CD4-positive, alpha-beta T cell (primary cell): ENCODE data around the gene PCDH1. TPM values are rescaled to one million over a fixed set of nuclear protein-coding genes. Genes with fewer than 3 reads are reported as not detected.
"Not testable (repeated sequence)": the region's sequence is repeated elsewhere in the genome, so short reads cannot be mapped to it uniquely, and the experiment has no call there.

ENCODE experiments used
- ATAC-seq: fragments of 200-7000 bp; cut with Tn5 transposase; one replicate; pipeline ENCODE4 v1.10.0; 2022; ENCODE audit warnings: mild to moderate bottlenecking; ENCODE audit not compliant: poor library complexity
- CTCF ChIA-PET: fragments of 350-600 bp; sonication (Branson Sonifier 250); formaldehyde crosslinking; loops from one replicate; lab custom pipeline; 2021; ENCODE audit warnings: antibody characterized with exemption, inconsistent platforms; lab: Charles Lee
- POLR2A ChIA-PET: fragments of 350-600 bp; sonication (Branson Sonifier 250); formaldehyde crosslinking; loops from one replicate; lab custom pipeline; 2021; ENCODE audit warnings: antibody characterized with exemption, inconsistent platforms; lab: Charles Lee
- DNase-seq, 14 experiments: peaks; one replicate each; pipeline ENCODE4 v3.0.0-alpha.2; 2013 to 2020; ENCODE audit warnings: mixed read lengths in 2 of 14
- H3K27ac ChIP-seq, 2 donors: one replicate each; pipeline versions ENCODE4 v1.5.1 to v1.7.0; 2013; ENCODE audit warnings: low read length in 2 of 2, low read depth in 1 of 2, mild to moderate bottlenecking in 1 of 2
- H3K27me3 ChIP-seq, 2 experiments: 1 replicate in 1 of 2; 2 replicates in 1 of 2; pipeline versions ENCODE4 v1.6.1 to v1.7.0; 2013; ENCODE audit warnings: low read length in 2 of 2, control low read depth in 1 of 2, mild to moderate bottlenecking in 1 of 2, moderate library complexity in 1 of 2; ENCODE audit not compliant: insufficient read depth in 2 of 2, control insufficient read depth in 1 of 2
- H3K36me3 ChIP-seq: one replicate; pipeline ENCODE4 v1.6.1; 2013; ENCODE audit warnings: low read length, control low read depth; ENCODE audit not compliant: insufficient read depth
- H3K4me1 ChIP-seq: one replicate; pipeline ENCODE4 v1.6.1; 2013; ENCODE audit warnings: low read length, control low read depth; ENCODE audit not compliant: insufficient read depth
- H3K4me3 ChIP-seq: one replicate; pipeline ENCODE4 v1.5.1; 2013; ENCODE audit warnings: mild to moderate bottlenecking, low read length, moderate library complexity
- H3K9me3 ChIP-seq, 2 experiments: 1 replicate in 1 of 2; 2 replicates in 1 of 2; pipeline versions ENCODE4 v1.6.1 to v1.7.0; 2013; ENCODE audit warnings: low read length in 2 of 2, mild to moderate bottlenecking in 2 of 2, control low read depth in 1 of 2, moderate library complexity in 1 of 2; ENCODE audit not compliant: control insufficient read depth in 1 of 2, insufficient read depth in 1 of 2
- H3K27ac Mint-ChIP-seq: one replicate; pipeline ENCODE4 v1.8.0; 2020; ENCODE audit warnings: mixed read lengths
- H3K27me3 Mint-ChIP-seq: one replicate; pipeline ENCODE4 v1.8.0; 2021; ENCODE audit warnings: mixed read lengths
- H3K36me3 Mint-ChIP-seq: one replicate; pipeline ENCODE4 v1.8.0; 2021; ENCODE audit warnings: low read depth, mixed read lengths
- H3K4me1 Mint-ChIP-seq: one replicate; pipeline ENCODE4 v1.8.0; 2021; ENCODE audit warnings: low read depth, mixed read lengths
- H3K4me3 Mint-ChIP-seq: one replicate; pipeline ENCODE4 v1.8.0; 2020; ENCODE audit warnings: mild to moderate bottlenecking, mixed read lengths
- H3K9me3 Mint-ChIP-seq: one replicate; pipeline ENCODE4 v1.8.0; 2020; ENCODE audit warnings: mixed read lengths
- CTCF ChIP-seq: fragments of 200-600 bp; IDR thresholded peaks from one replicate; pipeline ENCODE4 v1.8.0; 2022; ENCODE audit warnings: antibody characterized with exemption, mild to moderate bottlenecking
- intact Hi-C, 2 experiments: fragments of 100-400 bp; cut with DNase I in 1 of 2; cut with micrococcal nuclease in 1 of 2; formaldehyde crosslinking; loops; one replicate each; pipeline versions ENCODE4 v1.15.1 to v1.9.0; 2023 to 2025; cut with DNase I, micrococcal nuclease
- polyA plus RNA-seq, 2 donors: library from polyadenylated mRNA; unstranded; fragments of 120-200 nt; gene quantifications; one replicate each; pipeline ENCODE4 v1.2.1, GENCODE V29; 2013
- total RNA-seq, 174 experiments: library from RNA in 2 of 174; stranded (reverse) in 2 of 174; gene quantifications; one replicate each; pipeline ENCODE4 v1.2.3 and lab custom pipeline; 2021 to 2026

PCDH1 gene
- total RNA-seq (under 1 TPM in 1 of 2 experiments, not detected in 1; 0.17 TPM), total RNA-seq (lab: John Stamatoyannopoulos, UW) (0 to 1.7 (median 0.11) reads per million in 172 experiments)
- 0.13 TPM for polyA plus RNA-seq (2013, experiment 1 of 2)
- polyA plus RNA-seq (2013, experiment 2 of 2), result 0.49 TPM

GRCh38 chr5:141878186-141878710, at the start of gene PCDH1:
Gene PCDH1, minus strand, starts transcription at chr5:141878410. Its CDS starts 148 bp downstream, at chr5:141878262.
- peaks cover 84% of the 10 kb centered on the region for H3K27me3 Mint-ChIP-seq
- CTCF ChIA-PET, result interaction anchor here (0.6 to 8.2 kb wide), 18 partner anchors 12 to 314 kb away, joined by 3 to 88 read pairs (median 6); partner anchors contain the start of genes HDAC3, RELL2 and RNF14
- POLR2A ChIA-PET, result interaction anchor here (0.6 to 4.9 kb wide), 13 partner anchors 11 to 227 kb away, joined by 3 to 43 read pairs (median 4); partner anchors contain the start of genes DELE1, FCHSD1, PCDH12 and RNF14
- peaks cover 0 to 15% of the 10 kb centered on the region in 2 experiments for H3K9me3 ChIP-seq
- peaks cover 33% of the 10 kb centered on the region for H3K4me1 Mint-ChIP-seq
- H3K27me3 ChIP-seq, result peaks cover 79% of the 10 kb centered on the region in 2 experiments
- DNase-seq, result peak in 6 of 14 experiments; percentile 11 to 73 (median 40)
- H3K27ac Mint-ChIP-seq, result no peak within 1 kb of the TSS
- no peak within 1 kb of the TSS for H3K27ac ChIP-seq
- H3K4me3 ChIP-seq, result peak within 1 kb of the TSS; percentile 47
- TF ChIP-seq CTCF, result no peak
- intact Hi-C loops, result loop anchor here in 1 of 2 experiments (2.0 kb wide), 2 partner anchors 83 to 185 kb away; no protein-coding TSS in a partner anchor
- H3K4me3 Mint-ChIP-seq, result peak within 1 kb of the TSS; percentile 81
- H3K9me3 Mint-ChIP-seq, result no peaks in the 10 kb centered on the region
- no peaks in the 10 kb centered on the region for H3K36me3 ChIP-seq
- H3K4me1 ChIP-seq, result peaks cover 38% of the 10 kb centered on the region
- no peaks in the 10 kb centered on the region for H3K36me3 Mint-ChIP-seq
- ATAC-seq, result peak; percentile 18

- CTCF ChIA-PET, result interaction anchor here (0.8 kb wide), 1 partner anchor 34 kb away, joined by 4 read pairs; no protein-coding TSS in a partner anchor
- POLR2A ChIA-PET, result no interaction called here
- intact Hi-C loops, result no loop called here
- no peaks in the 10 kb centered on the region for H3K27me3 Mint-ChIP-seq
- peaks cover 60% of the 10 kb centered on the region for H3K36me3 ChIP-seq
- H3K9me3 ChIP-seq, result no peaks in the 10 kb centered on the region
- H3K4me3 ChIP-seq, result no peak overlapping the region
- TF ChIP-seq CTCF, result no peak
- peaks cover 30% of the 10 kb centered on the region for H3K4me1 ChIP-seq
- H3K27ac ChIP-seq, result no peak overlapping the region
- H3K4me3 Mint-ChIP-seq, result peak overlapping the region; percentile 51
- no peaks in the 10 kb centered on the region for H3K9me3 Mint-ChIP-seq
- peaks cover 41% of the 10 kb centered on the region for H3K4me1 Mint-ChIP-seq
- ATAC-seq, result no peak
- no peak for DNase-seq
- H3K27me3 ChIP-seq, result no peaks in the 10 kb centered on the region
- H3K36me3 Mint-ChIP-seq, result peaks cover 76% of the 10 kb centered on the region
- H3K27ac Mint-ChIP-seq, result peak overlapping the region; percentile 17
These were observed 48.2 kb upstream of the PCDH1 start for GRCh38 chr5:141926434-141926833.

- Histone ChIP-seq H3K9me3 (no peaks in the 10 kb centered on the region), H3K4me1 (peaks cover 30% of the 10 kb centered on the region), H3K27me3 (no peaks in the 10 kb centered on the region), H3K36me3 (peaks cover 33% of the 10 kb centered on the region), H3K27ac (peak within 1 kb of the TSS; percentile 94 to 96), H3K4me3 (peak within 1 kb of the TSS; percentile 75)
- POLR2A ChIA-PET, result interaction anchor here (0.7 to 3.4 kb wide), 25 partner anchors 9 to 1522 kb away, joined by 3 to 48 read pairs (median 4); partner anchors contain the start of genes ANKHD1, FCHSD1, HDAC3 and PCDH1
- Mint-ChIP-seq H3K36me3 (peaks cover 48% of the 10 kb centered on the region), H3K9me3 (no peaks in the 10 kb centered on the region), H3K27me3 (no peaks in the 10 kb centered on the region), H3K27ac (peak within 1 kb of the TSS; percentile 99), H3K4me1 (peaks cover 45% of the 10 kb centered on the region), H3K4me3 (peak within 1 kb of the TSS; percentile 96)
- no peak for TF ChIP-seq CTCF
- intact Hi-C loops, result loop anchor here (2.0 to 5.0 kb wide), 5 partner anchors 39 to 849 kb away; partner anchors contain the start of genes ARHGAP26 (in 1 of the 2) and RNF14 (in 1 of the 2)
- peak; percentile 94 for ATAC-seq
- CTCF ChIA-PET, result interaction anchor here (1.6 to 3.8 kb wide), 3 partner anchors 37 to 232 kb away, joined by 8 to 20 read pairs (median 15); partner anchors contain the start of gene RNF14
- peak; percentile 82 to 95 (median 87) for DNase-seq
These were observed 45.5 kb upstream of the PCDH1 start, which contains the start of gene DELE1 for GRCh38 chr5:141923448-141924313. Gene DELE1, plus strand, starts transcription at chr5:141923871. Its CDS starts 71 bp downstream, at chr5:141923942.

GRCh38 chr5:141922827-141923447, 44.7 kb upstream of the PCDH1 start:
- ChIA-PET CTCF (interaction anchor here (0.9 to 3.8 kb wide), 5 partner anchors 38 to 359 kb away, joined by 3 to 20 read pairs (median 8); partner anchors contain the start of gene RNF14), POLR2A (interaction anchor here (0.7 to 3.4 kb wide), 23 partner anchors 9 to 1522 kb away, joined by 3 to 48 read pairs (median 4); partner anchors contain the start of genes ANKHD1, FCHSD1, HDAC3 and PCDH1)
- peak overlapping the region; percentile 99 for H3K27ac Mint-ChIP-seq
- Histone ChIP-seq H3K36me3 (peaks cover 25% of the 10 kb centered on the region), H3K4me1 (peaks cover 27% of the 10 kb centered on the region), H3K4me3 (peak overlapping the region; percentile 75), H3K27ac (peak overlapping the region; percentile 94 to 96)
- not testable (repeated sequence) for H3K27me3 Mint-ChIP-seq, H3K27me3 ChIP-seq, H3K9me3 Mint-ChIP-seq, H3K9me3 ChIP-seq
- intact Hi-C loops, result loop anchor here in 1 of 2 experiments (2.0 to 5.0 kb wide), 2 partner anchors 72 to 849 kb away; partner anchors contain the start of gene ARHGAP26
- peak overlapping the region; percentile 96 for H3K4me3 Mint-ChIP-seq
- peaks cover 41% of the 10 kb centered on the region for H3K36me3 Mint-ChIP-seq
- H3K4me1 Mint-ChIP-seq, result peaks cover 43% of the 10 kb centered on the region
- peak in 2 of 14 experiments; percentile 1 to 3 for DNase-seq
- ATAC-seq, result peak; percentile 1
